IMR-90 (cell line): ENCODE data around the gene NT5M. TPM values are rescaled to one million over a fixed set of nuclear protein-coding genes. Genes with fewer than 3 reads are reported as not detected.

Experiments used
- ATAC-seq: fragments of 200-7000 bp; cut with Tn5 transposase; 2 replicates; pipeline ENCODE4 v1.9.1; 2020; ENCODE audit warnings: low read depth, mild to moderate bottlenecking, moderate library complexity
- BruUV-seq: library from RNA; stranded (reverse); fragments of 400-500 nt; replicated peaks from 2 replicates; lab custom pipeline; 2021; lab: Mats Ljungman, UMichigan
- CTCF ChIA-PET: fragments of 300-600 bp; formaldehyde crosslinking; extraction: SDS; loops from one replicate; lab custom pipeline; 2021; ENCODE audit warnings: antibody characterized with exemption; lab: Yijun Ruan, JAX
- POLR2A ChIA-PET: fragments of 300-600 bp; sonication (Branson Sonifier 250); formaldehyde crosslinking; loops from one replicate; lab custom pipeline; 2022; ENCODE audit warnings: antibody characterized with exemption; ENCODE audit not compliant: unreplicated experiment; lab: Charles Lee
- DNase-seq: peaks from one replicate; pipeline ENCODE4 v3.0.0; 2013
- H2AFZ ChIP-seq: replicated peaks from 2 replicates; pipeline ENCODE3; 2013; ENCODE audit warnings: low read length, mild to moderate bottlenecking; ENCODE audit not compliant: poor library complexity
- H2AK5ac ChIP-seq: 2 replicates; pipeline ENCODE4 v1.6.1; 2013; ENCODE audit warnings: low read depth, low read length, inconsistent platforms
- H2AK9ac ChIP-seq: replicated peaks from 2 replicates; pipeline ENCODE3; 2013; ENCODE audit warnings: mild to moderate bottlenecking, low read depth, low read length, moderate library complexity; ENCODE audit not compliant: poor library complexity
- H2BK120ac ChIP-seq: 2 replicates; pipeline ENCODE4 v1.6.1; 2013; ENCODE audit warnings: low read depth, low read length, inconsistent platforms
- H2BK15ac ChIP-seq: 3 replicates; pipeline ENCODE4 v1.6.1; 2013; ENCODE audit warnings: low read depth, low read length, inconsistent platforms
- H2BK20ac ChIP-seq: 2 replicates; pipeline ENCODE4 v1.6.1; 2013; ENCODE audit warnings: low read depth, mild to moderate bottlenecking, inconsistent platforms, low read length, moderate library complexity
- H2BK5ac ChIP-seq: 2 replicates; pipeline ENCODE4 v1.6.1; 2013; ENCODE audit warnings: mild to moderate bottlenecking, low read depth, low read length, inconsistent platforms; ENCODE audit not compliant: poor library complexity, severe bottlenecking
- H3K14ac ChIP-seq: replicated peaks from 2 replicates; pipeline ENCODE4 v1.6.1; 2013; ENCODE audit warnings: low read depth, low read length, inconsistent platforms
- H3K18ac ChIP-seq: 2 replicates; pipeline ENCODE4 v1.6.1; 2013; ENCODE audit warnings: low read depth, low read length, control low read depth
- H3K23ac ChIP-seq: 2 replicates; pipeline ENCODE4 v1.6.1; 2013; ENCODE audit warnings: low read depth, low read length, inconsistent platforms
- H3K27ac ChIP-seq: 2 replicates; pipeline ENCODE4 v1.5.1; 2013; ENCODE audit warnings: mild to moderate bottlenecking, control low read depth, low read length; ENCODE audit not compliant: insufficient read depth
- H3K27me3 ChIP-seq: 2 replicates; pipeline ENCODE4 v1.6.1; 2013; ENCODE audit warnings: low read length; ENCODE audit not compliant: control insufficient read depth, insufficient read depth
- H3K36me3 ChIP-seq: 2 replicates; pipeline ENCODE4 v1.6.1; 2013; ENCODE audit warnings: low read length, mixed read lengths; ENCODE audit not compliant: control insufficient read depth, insufficient read depth
- H3K4ac ChIP-seq: 2 replicates; pipeline ENCODE4 v1.6.1; 2013; ENCODE audit warnings: low read depth, low read length, inconsistent platforms
- H3K4me1 ChIP-seq: 2 replicates; pipeline ENCODE4 v1.6.1; 2013; ENCODE audit warnings: low read length, mixed read lengths; ENCODE audit not compliant: control insufficient read depth, insufficient read depth
- H3K4me2 ChIP-seq: 2 replicates; pipeline ENCODE4 v1.6.1; 2013; ENCODE audit warnings: low read depth, mild to moderate bottlenecking, control low read depth, low read length, moderate library complexity
- H3K4me3 ChIP-seq: 2 replicates; pipeline ENCODE4 v1.5.1; 2013; ENCODE audit warnings: low read depth, mild to moderate bottlenecking, control low read depth, low read length, moderate library complexity; ENCODE audit not compliant: insufficient read depth
- H3K56ac ChIP-seq: 2 replicates; pipeline ENCODE4 v1.6.1; 2013; ENCODE audit warnings: low read length, inconsistent platforms; ENCODE audit not compliant: insufficient read depth; ENCODE audit errors: extremely low read depth
- H3K79me1 ChIP-seq, 2 experiments: 2 replicates each; pipeline ENCODE4 v1.6.1; 2013; ENCODE audit warnings: low read length in 2 of 2, inconsistent platforms in 1 of 2, low read depth in 1 of 2
- H3K9ac ChIP-seq: 2 replicates; pipeline ENCODE4 v1.6.1; 2013; ENCODE audit warnings: low read depth, low read length, control low read depth
- H3K9me1 ChIP-seq: 2 replicates; pipeline ENCODE4 v1.6.1; 2013; ENCODE audit warnings: low read length, inconsistent platforms; ENCODE audit not compliant: insufficient read depth
- H3K9me3 ChIP-seq: 2 replicates; pipeline ENCODE4 v1.6.1; 2013; ENCODE audit warnings: low read length; ENCODE audit not compliant: control insufficient read depth, insufficient read depth
- H4K20me1 ChIP-seq: 2 replicates; pipeline ENCODE4 v1.6.1; 2013; ENCODE audit warnings: low read length, inconsistent platforms; ENCODE audit not compliant: insufficient read depth
- H4K5ac ChIP-seq: 2 replicates; pipeline ENCODE4 v1.6.1; 2013; ENCODE audit warnings: mild to moderate bottlenecking, low read depth, low read length, control low read depth
- H4K8ac ChIP-seq, 2 experiments: 2 replicates each; pipeline ENCODE4 v1.6.1; 2013; ENCODE audit warnings: low read depth in 2 of 2, low read length in 2 of 2, control low read depth in 1 of 2, inconsistent platforms in 1 of 2
- H4K91ac ChIP-seq: 2 replicates; pipeline ENCODE4 v1.6.1; 2013; ENCODE audit warnings: low read depth, low read length, inconsistent platforms; ENCODE audit not compliant: insufficient read depth
- BHLHE40 ChIP-seq: fragments of 150-350 bp; IDR thresholded peaks from 2 replicates; pipeline ENCODE4 v1.6.1; 2016; ENCODE audit warnings: mild to moderate bottlenecking, low read depth, low read length
- CEBPB ChIP-seq: IDR thresholded peaks from 2 replicates; pipeline ENCODE4 v1.6.1; 2012; ENCODE audit warnings: low read depth, low read length, improper control_type of control experiment
- CHD1 ChIP-seq: IDR thresholded peaks from 2 replicates; pipeline ENCODE4 v1.6.1; 2012; ENCODE audit warnings: low read depth, low read length, improper control_type of control experiment
- ELK1 ChIP-seq: fragments of 150-350 bp; IDR thresholded peaks from 2 replicates; pipeline ENCODE4 v1.6.1; 2016; ENCODE audit warnings: low read depth, mild to moderate bottlenecking, low read length, moderate library complexity, borderline replicate concordance
- MAFK ChIP-seq: IDR thresholded peaks from 2 replicates; pipeline ENCODE4 v1.6.1; 2012; ENCODE audit warnings: low read depth, low read length, improper control_type of control experiment
- MAZ ChIP-seq: IDR thresholded peaks from 2 replicates; pipeline ENCODE4 v1.6.1; 2012; ENCODE audit warnings: low read depth, mild to moderate bottlenecking, low read length, improper control_type of control experiment, moderate library complexity, borderline replicate concordance
- NFE2L2 ChIP-seq: fragments of 150-350 bp; IDR thresholded peaks from 2 replicates; pipeline ENCODE4 v1.6.1; 2016; ENCODE audit warnings: low read depth, mild to moderate bottlenecking, low read length
- POLR2A ChIP-seq: IDR thresholded peaks from 2 replicates; pipeline ENCODE4 v1.6.1; 2012; ENCODE audit warnings: mild to moderate bottlenecking, low read depth, low read length
- RAD21 ChIP-seq: IDR thresholded peaks from 2 replicates; pipeline ENCODE4 v1.6.1; 2012; ENCODE audit warnings: low read length, improper control_type of control experiment
- RCOR1 ChIP-seq: IDR thresholded peaks from 2 replicates; pipeline ENCODE4 v1.6.1; 2012; ENCODE audit warnings: mild to moderate bottlenecking, low read length, improper control_type of control experiment; ENCODE audit not compliant: insufficient replicate concordance
- SMC3 ChIP-seq: fragments of 150-350 bp; IDR thresholded peaks from 2 replicates; pipeline ENCODE4 v1.6.1; 2016; ENCODE audit warnings: low read depth, mild to moderate bottlenecking, antibody characterized with exemption, low read length, moderate library complexity
- WGBS, 2 experiments: methylation state at CpG; one replicate each; pipeline versions ENCODE4 v1.1.5 to v1.1.7; 2013; ENCODE audit warnings: missing lambda C conversion rate in 2 of 2; ENCODE audit not compliant: insufficient read length in 1 of 2; ENCODE audit errors: extremely low coverage in 2 of 2; 5-methylcytosine and 5-hydroxymethylcytosine counted together
- dilution Hi-C: fragments of 300-500 bp; cut with HindIII; formaldehyde crosslinking; loops from one replicate; pipeline ENCODE4 v1.14.3; 2018; ENCODE audit warnings: low sequenced_read_pairs; ENCODE audit not compliant: unreplicated experiment
- in situ Hi-C: fragments of 300-500 bp; cut with MboI; formaldehyde crosslinking; loops from 3 replicates; pipeline ENCODE4 v1.14.3; 2019; ENCODE audit warnings: low sequenced_read_pairs, inconsistent platforms, mixed read lengths
- intact Hi-C: fragments of 100-400 bp; cut with micrococcal nuclease; formaldehyde crosslinking; loops from 2 replicates; pipeline ENCODE4 v1.10.0; 2022
- polyA plus RNA-seq, 3 experiments: library from polyadenylated mRNA; depleted of rRNA; stranded (reverse); fragments of >200 nt; gene quantifications; 2 replicates each; pipeline ENCODE4 v1.2.3, GENCODE V29; 2012; ENCODE audit warnings: low replicate concordance in 1 of 3
- total RNA-seq: library from RNA; depleted of rRNA; stranded (reverse); fragments of >200 nt; gene quantifications from 2 replicates; pipeline ENCODE4 v1.2.3, GENCODE V29; 2012
- TF ChIP-seq, protein P1 (sequence below): conservative IDR thresholded peaks from 2 replicates; pipeline ENCODE4 v1.5.1; 2012; ENCODE audit warnings: mild to moderate bottlenecking, low read depth, low read length, improper control_type of control experiment

NT5M gene
- total and polyA plus RNA-seq, 2 of the 4 experiments (the other 2 are of a cell fraction): 0.18 to 0.32 TPM

DNA sequence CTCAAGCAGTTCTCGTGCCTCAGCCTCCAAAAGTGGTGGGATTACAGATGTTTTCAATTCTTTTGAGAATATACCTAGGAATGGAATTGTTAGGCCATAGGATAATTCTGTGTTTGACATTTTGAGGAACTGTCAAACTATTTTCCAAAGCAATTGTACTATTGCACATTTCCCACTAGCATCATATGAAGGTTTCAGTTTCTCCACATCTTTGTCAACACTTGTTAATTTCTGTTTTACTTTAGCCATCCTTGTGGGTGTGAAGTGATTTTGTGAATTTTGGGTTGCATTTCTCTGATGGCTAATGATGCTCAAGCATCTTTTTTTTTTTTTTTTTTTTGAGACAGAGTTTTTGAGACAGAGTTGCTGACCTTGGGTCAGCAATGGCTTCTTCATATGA is 6.2 kb downstream of the NT5M start:
- in situ Hi-C loops: no loop called here
- H3K4me3 ChIP-seq: no peak overlapping the region
- no peak overlapping the region for H3K9ac ChIP-seq
- no peak overlapping the region for H3K23ac ChIP-seq
- no peak for ATAC-seq
- no peak overlapping the region for H2BK15ac ChIP-seq
- H2BK120ac ChIP-seq: no peak overlapping the region
- no TSS peak for BruUV-seq
- H3K27me3 ChIP-seq: no peaks in the 10 kb centered on the region; the same call in 1 of the 2 replicates
- no peaks in the 10 kb centered on the region for H3K9me1 ChIP-seq
- no peak overlapping the region for H3K14ac ChIP-seq
- H4K5ac ChIP-seq: no peak overlapping the region
- no peak overlapping the region for H2AFZ ChIP-seq
- no peak overlapping the region for H2BK5ac ChIP-seq
- no peak overlapping the region for H3K4ac ChIP-seq
- dilution Hi-C loops: no loop called here
- H4K8ac ChIP-seq: no peak overlapping the region
- H3K9me3 ChIP-seq: no peaks in the 10 kb centered on the region
- H4K91ac ChIP-seq: no peak overlapping the region
- H3K36me3 ChIP-seq: no peaks in the 10 kb centered on the region
- WGBS, 2 experiments: no CpG with 5 or more reads among the region's 1 CpG
- intact Hi-C loops: no loop called here
- H2AK9ac ChIP-seq: no peak overlapping the region
- H2BK20ac ChIP-seq: no peak overlapping the region
- H3K4me1 ChIP-seq: no peaks in the 10 kb centered on the region
- H3K79me1 ChIP-seq: no peaks in the 10 kb centered on the region
- no peak overlapping the region for H3K18ac ChIP-seq
- H3K27ac ChIP-seq: no peak overlapping the region
- ChIA-PET CTCF (no interaction called here), POLR2A (no interaction called here)
- TF ChIP-seq MAFK (no peak), BHLHE40 (no peak), NFE2L2 (no peak), RCOR1 (no peak), SMC3 (no peak), MAZ (no peak), ELK1 (no peak), RAD21 (no peak), POLR2A (no peak), CEBPB (no peak), CHD1 (no peak)
- TF ChIP-seq, protein P1, sequence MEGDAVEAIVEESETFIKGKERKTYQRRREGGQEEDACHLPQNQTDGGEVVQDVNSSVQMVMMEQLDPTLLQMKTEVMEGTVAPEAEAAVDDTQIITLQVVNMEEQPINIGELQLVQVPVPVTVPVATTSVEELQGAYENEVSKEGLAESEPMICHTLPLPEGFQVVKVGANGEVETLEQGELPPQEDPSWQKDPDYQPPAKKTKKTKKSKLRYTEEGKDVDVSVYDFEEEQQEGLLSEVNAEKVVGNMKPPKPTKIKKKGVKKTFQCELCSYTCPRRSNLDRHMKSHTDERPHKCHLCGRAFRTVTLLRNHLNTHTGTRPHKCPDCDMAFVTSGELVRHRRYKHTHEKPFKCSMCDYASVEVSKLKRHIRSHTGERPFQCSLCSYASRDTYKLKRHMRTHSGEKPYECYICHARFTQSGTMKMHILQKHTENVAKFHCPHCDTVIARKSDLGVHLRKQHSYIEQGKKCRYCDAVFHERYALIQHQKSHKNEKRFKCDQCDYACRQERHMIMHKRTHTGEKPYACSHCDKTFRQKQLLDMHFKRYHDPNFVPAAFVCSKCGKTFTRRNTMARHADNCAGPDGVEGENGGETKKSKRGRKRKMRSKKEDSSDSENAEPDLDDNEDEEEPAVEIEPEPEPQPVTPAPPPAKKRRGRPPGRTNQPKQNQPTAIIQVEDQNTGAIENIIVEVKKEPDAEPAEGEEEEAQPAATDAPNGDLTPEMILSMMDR: no peak
- H2AK5ac ChIP-seq: no peak overlapping the region
- H4K20me1 ChIP-seq: no peaks in the 10 kb centered on the region
- DNase-seq: no peak
- no peak overlapping the region for H3K56ac ChIP-seq
- H3K4me2 ChIP-seq: no peak overlapping the region
